GM23338 (cell line): ENCODE results near the gene CAST. TPM values are rescaled to one million over a fixed set of nuclear protein-coding genes. Genes with fewer than 3 reads are reported as not detected.

Experiments used
- ATAC-seq: fragments of 200-7000 bp; cut with Tn5 transposase; 3 replicates; pipeline ENCODE4 v1.9.1; 2020
- DNase-seq: peaks from one replicate; pipeline ENCODE4 v3.0.0-alpha.2; 2015; ENCODE audit warnings: low spot score
- H2AFZ ChIP-seq: fragments of 200-600 bp; sonication (generic); 2 replicates; pipeline ENCODE4 v1.8.0; 2016; ENCODE audit warnings: antibody characterized with exemption, mild to moderate bottlenecking, moderate library complexity
- H3F3A ChIP-seq: fragments of 200-600 bp; sonication (generic); replicated peaks from 2 replicates; pipeline ENCODE4 v1.8.0; 2017; ENCODE audit warnings: antibody characterized with exemption, mixed run types, low read depth
- H3K27ac ChIP-seq: fragments of 200-600 bp; sonication (generic); 2 replicates; pipeline ENCODE4 v1.6.1; 2016; ENCODE audit warnings: low read depth
- H3K27me3 ChIP-seq: fragments of 200-600 bp; sonication (generic); 2 replicates; pipeline ENCODE4 v1.8.0; 2016; ENCODE audit warnings: mild to moderate bottlenecking, mixed run types, moderate library complexity; ENCODE audit not compliant: insufficient read depth
- H3K36me3 ChIP-seq: fragments of 200-600 bp; sonication (generic); 2 replicates; pipeline ENCODE4 v1.8.0; 2016; ENCODE audit warnings: mild to moderate bottlenecking; ENCODE audit not compliant: insufficient read depth
- H3K4me1 ChIP-seq: fragments of 200-600 bp; sonication (generic); 2 replicates; pipeline ENCODE4 v1.8.0; 2016; ENCODE audit warnings: mild to moderate bottlenecking, moderate library complexity; ENCODE audit not compliant: insufficient read depth
- H3K4me2 ChIP-seq: fragments of 200-600 bp; sonication (generic); 2 replicates; pipeline ENCODE4 v1.7.1; 2017; ENCODE audit warnings: mixed run types
- H3K4me3 ChIP-seq: fragments of 200-600 bp; sonication (generic); 2 replicates; pipeline ENCODE4 v1.6.1; 2016; ENCODE audit warnings: mixed run types
- H3K79me2 ChIP-seq: fragments of 200-600 bp; sonication (generic); replicated peaks from 2 replicates; pipeline ENCODE4 v1.8.0; 2017; ENCODE audit warnings: mild to moderate bottlenecking; ENCODE audit not compliant: insufficient read depth
- H3K9me2 ChIP-seq: fragments of 200-600 bp; sonication (generic); 2 replicates; pipeline ENCODE4 v1.8.0; 2017; ENCODE audit not compliant: insufficient read depth
- H4K20me1 ChIP-seq: fragments of 200-600 bp; sonication (generic); replicated peaks from 2 replicates; pipeline ENCODE4 v1.8.0; 2017; ENCODE audit warnings: mild to moderate bottlenecking; ENCODE audit not compliant: insufficient read depth
- H3K27ac Mint-ChIP-seq: 2 replicates; pipeline ENCODE4 v1.8.0; 2020; ENCODE audit warnings: inconsistent platforms, mild to moderate bottlenecking, moderate library complexity, mixed read lengths
- H3K27me3 Mint-ChIP-seq: 3 replicates; pipeline ENCODE4 v1.8.0; 2022; ENCODE audit warnings: low read depth, mild to moderate bottlenecking, moderate library complexity, mixed read lengths, inconsistent platforms; ENCODE audit not compliant: insufficient read depth, poor library complexity
- H3K36me3 Mint-ChIP-seq: 3 replicates; pipeline ENCODE4 v1.8.0; 2021; ENCODE audit warnings: low read depth, mild to moderate bottlenecking, inconsistent platforms, moderate library complexity, mixed read lengths
- H3K4me1 Mint-ChIP-seq: 3 replicates; pipeline ENCODE4 v1.8.0; 2020; ENCODE audit warnings: mild to moderate bottlenecking, inconsistent platforms, mixed read lengths
- H3K4me3 Mint-ChIP-seq: 3 replicates; pipeline ENCODE4 v1.8.0; 2021; ENCODE audit warnings: moderate library complexity, mild to moderate bottlenecking, inconsistent platforms, mixed read lengths
- H3K9me3 Mint-ChIP-seq: 3 replicates; pipeline ENCODE4 v1.8.0; 2020; ENCODE audit warnings: moderate library complexity, mild to moderate bottlenecking, inconsistent platforms, mixed read lengths
- CREB1 ChIP-seq: fragments of 250-450 bp; sonication (Bioruptor Pico); IDR thresholded peaks from 2 replicates; pipeline ENCODE4 v1.5.0; 2020; ENCODE audit warnings: low read depth, mild to moderate bottlenecking, moderate library complexity
- ETS1 ChIP-seq: IDR thresholded peaks from 2 replicates; pipeline ENCODE4 v1.6.1; 2016; ENCODE audit warnings: antibody characterized with exemption
- EZH2 ChIP-seq: fragments of 200-600 bp; sonication (generic); IDR thresholded peaks from one replicate; pipeline ENCODE4 v1.8.0; 2017; ENCODE audit warnings: antibody characterized with exemption, mild to moderate bottlenecking, low read depth; ENCODE audit not compliant: unreplicated experiment
- EZH2phosphoT487 ChIP-seq: fragments of 200-600 bp; sonication (generic); IDR thresholded peaks from one replicate; pipeline ENCODE4 v1.8.1; 2018; ENCODE audit warnings: antibody characterized with exemption; ENCODE audit not compliant: unreplicated experiment
- JUNB ChIP-seq: IDR thresholded peaks from one replicate; pipeline ENCODE4 v1.6.1; 2016; ENCODE audit warnings: antibody characterized with exemption; ENCODE audit not compliant: unreplicated experiment
- NANOG ChIP-seq: IDR thresholded peaks from 2 replicates; pipeline ENCODE4 v1.6.1; 2016; ENCODE audit warnings: antibody characterized with exemption, borderline replicate concordance
- POLR2AphosphoS5 ChIP-seq: IDR thresholded peaks from 2 replicates; pipeline ENCODE4 v1.6.1; 2016; ENCODE audit warnings: antibody characterized with exemption, low read depth
- REST ChIP-seq: IDR thresholded peaks from one replicate; pipeline ENCODE4 v1.6.1; 2018; ENCODE audit warnings: antibody characterized with exemption; ENCODE audit not compliant: unreplicated experiment
- STAT1 ChIP-seq: IDR thresholded peaks from one replicate; pipeline ENCODE4 v1.6.1; 2016; ENCODE audit warnings: antibody characterized with exemption; ENCODE audit not compliant: unreplicated experiment
- ZNF114 ChIP-seq: fragments of 250-450 bp; sonication (Bioruptor Pico); IDR thresholded peaks from 2 replicates; pipeline ENCODE4 v1.5.0; 2020; ENCODE audit warnings: mild to moderate bottlenecking, moderate library complexity
- ZNF331 ChIP-seq: fragments of 250-450 bp; sonication (Bioruptor Pico); IDR thresholded peaks from 2 replicates; pipeline ENCODE4 v1.5.0; 2020; ENCODE audit warnings: low read depth, mild to moderate bottlenecking, moderate library complexity
- ZNF462 ChIP-seq: fragments of 250-450 bp; sonication (Bioruptor Pico); IDR thresholded peaks from 2 replicates; pipeline ENCODE4 v1.5.0; 2020; ENCODE audit warnings: mild to moderate bottlenecking, moderate library complexity
- polyA plus RNA-seq: library from polyadenylated mRNA; unstranded; fragments of >200 nt; fragmentation: Nextera tagmentation; extraction: Ambion mirVana; gene quantifications from 2 replicates; pipeline ENCODE4 v1.2.1, GENCODE V29; 2016
- total RNA-seq: library from RNA; depleted of rRNA; stranded (reverse); fragments of >200 nt; shearing (Covaris generic); gene quantifications from 2 replicates; pipeline ENCODE4 v1.2.3, GENCODE V29; 2014
- TF ChIP-seq, protein P1 (sequence below), 2 experiments: fragments of 200-600 bp in 1 of 2; sonication (generic) in 1 of 2; conservative IDR thresholded peaks; 2 replicates each; pipeline versions ENCODE4 v1.5.1 to v1.6.1; 2016 to 2017; ENCODE audit warnings: antibody characterized with exemption in 2 of 2, low read depth in 2 of 2, mild to moderate bottlenecking in 2 of 2, moderate library complexity in 1 of 2

CAST gene
- total and polyA plus RNA-seq, 2 experiments from 2014 or later = 37.9 to 57.7 TPM

DNA sequence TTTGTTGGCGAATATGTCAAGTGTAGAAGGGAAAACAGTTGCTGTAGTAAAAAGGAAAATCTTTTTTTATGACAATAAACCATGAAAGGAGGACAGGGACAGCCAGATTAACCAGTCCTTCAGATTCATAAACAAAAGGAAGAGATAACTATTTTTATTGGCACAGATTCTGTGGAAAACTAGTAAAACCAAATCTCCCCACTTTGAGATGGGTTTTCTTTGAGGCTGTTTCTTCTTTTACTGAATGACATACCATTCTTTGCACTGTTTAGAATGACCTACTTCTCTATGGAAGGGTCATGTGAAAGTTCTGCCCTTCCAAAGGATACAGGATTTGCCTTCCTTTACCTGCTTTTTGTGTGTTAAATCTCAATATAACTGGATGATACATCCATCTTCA is 13.7 kb downstream of the CAST start:
- Histone ChIP-seq H3K27ac (no peak overlapping the region), H3K4me2 (no peak overlapping the region), H4K20me1 (no peaks in the 10 kb centered on the region), H3K36me3 (no peaks in the 10 kb centered on the region), H3K27me3 (no peaks in the 10 kb centered on the region), H3K4me1 (no peaks in the 10 kb centered on the region; the same call in 1 of the 2 replicates), H3K4me3 (no peak overlapping the region), H3K79me2 (no peaks in the 10 kb centered on the region), H2AFZ (no peak overlapping the region), H3K9me2 (no peaks in the 10 kb centered on the region), H3F3A (no peaks in the 10 kb centered on the region)
- TF ChIP-seq JUNB (no peak), ZNF462 (CRISPR knock-in tag) (no peak), ETS1 (no peak), EZH2 (no peak), ZNF331 (CRISPR knock-in tag) (no peak), STAT1 (no peak), CREB1 (no peak), POLR2AphosphoS5 (no peak), NANOG (no peak), ZNF114 (no peak), EZH2phosphoT487 (no peak), REST (no peak)
- TF ChIP-seq, protein P1, sequence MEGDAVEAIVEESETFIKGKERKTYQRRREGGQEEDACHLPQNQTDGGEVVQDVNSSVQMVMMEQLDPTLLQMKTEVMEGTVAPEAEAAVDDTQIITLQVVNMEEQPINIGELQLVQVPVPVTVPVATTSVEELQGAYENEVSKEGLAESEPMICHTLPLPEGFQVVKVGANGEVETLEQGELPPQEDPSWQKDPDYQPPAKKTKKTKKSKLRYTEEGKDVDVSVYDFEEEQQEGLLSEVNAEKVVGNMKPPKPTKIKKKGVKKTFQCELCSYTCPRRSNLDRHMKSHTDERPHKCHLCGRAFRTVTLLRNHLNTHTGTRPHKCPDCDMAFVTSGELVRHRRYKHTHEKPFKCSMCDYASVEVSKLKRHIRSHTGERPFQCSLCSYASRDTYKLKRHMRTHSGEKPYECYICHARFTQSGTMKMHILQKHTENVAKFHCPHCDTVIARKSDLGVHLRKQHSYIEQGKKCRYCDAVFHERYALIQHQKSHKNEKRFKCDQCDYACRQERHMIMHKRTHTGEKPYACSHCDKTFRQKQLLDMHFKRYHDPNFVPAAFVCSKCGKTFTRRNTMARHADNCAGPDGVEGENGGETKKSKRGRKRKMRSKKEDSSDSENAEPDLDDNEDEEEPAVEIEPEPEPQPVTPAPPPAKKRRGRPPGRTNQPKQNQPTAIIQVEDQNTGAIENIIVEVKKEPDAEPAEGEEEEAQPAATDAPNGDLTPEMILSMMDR (conservative IDR thresholded peaks at IDR 0.05; ENCODE audit: low read depth in 2 of 2) = no peak
- no peak overlapping the region for H3K27ac Mint-ChIP-seq
- H3K27me3 Mint-ChIP-seq = peaks cover 2% of the 10 kb centered on the region
- ATAC-seq (no peak), DNase-seq (no peak)
- H3K36me3 Mint-ChIP-seq = no peaks in the 10 kb centered on the region
- no peaks in the 10 kb centered on the region for H3K9me3 Mint-ChIP-seq
- no peak overlapping the region for H3K4me3 Mint-ChIP-seq
- H3K4me1 Mint-ChIP-seq = no peaks in the 10 kb centered on the region; the same call in 2 of the 3 replicates
